K562 (cell line): Measurements from ENCODE around the gene MOCS3. TPM values are rescaled to one million over a fixed set of nuclear protein-coding genes. Genes with fewer than 3 reads are reported as not detected.
A peak's percentile ranks its signal among the peaks of the same experiment; 100 is the strongest.

Experiments
- ADNP ChIP-seq: fragments of 200-800 bp; sonication (Bioruptor generic); IDR thresholded peaks from 2 replicates; pipeline ENCODE4 v1.6.1; 2016; ENCODE audit warnings: missing genetic modification characterization, missing compliant biosample characterization
- BMI1 ChIP-seq: fragments of 150-350 bp; IDR thresholded peaks from 2 replicates; pipeline ENCODE4 v1.6.1; 2014; ENCODE audit warnings: low read length
- BRD4 ChIP-seq: fragments of 200-600 bp; sonication (generic); IDR thresholded peaks from 2 replicates; pipeline ENCODE4 v1.6.1; 2017; ENCODE audit warnings: inconsistent platforms
- CREBBP ChIP-seq: IDR thresholded peaks from one replicate; pipeline ENCODE4 v1.6.1; 2012; ENCODE audit warnings: low read depth, mild to moderate bottlenecking, control low read depth, inconsistent platforms, low read length
- CUX1 ChIP-seq: fragments of 200-800 bp; sonication (Bioruptor generic); IDR thresholded peaks from 2 replicates; pipeline ENCODE4 v1.6.1; 2016; ENCODE audit warnings: missing genetic modification characterization, missing compliant biosample characterization
- E2F1 ChIP-seq: sonication (generic); formaldehyde crosslinking; IDR thresholded peaks from 2 replicates; pipeline ENCODE4 v1.8.1; 2023; ENCODE audit warnings: mild to moderate bottlenecking, missing genetic modification reagents, moderate library complexity
- ERF ChIP-seq: fragments of 450-650 bp; formaldehyde crosslinking; IDR thresholded peaks from 2 replicates; pipeline ENCODE4 v1.4.0; 2020; ENCODE audit warnings: mild to moderate bottlenecking, mixed read lengths
- HNRNPLL ChIP-seq: fragments of 200-400 bp; formaldehyde crosslinking; IDR thresholded peaks from 2 replicates; pipeline ENCODE4 v1.6.1; 2017; ENCODE audit warnings: low read length, low read depth, mild to moderate bottlenecking; ENCODE audit not compliant: poor library complexity, severe bottlenecking
- ILF3 ChIP-seq: fragments of 450-650 bp; IDR thresholded peaks from 2 replicates; pipeline ENCODE4 v1.6.1; 2018; ENCODE audit warnings: antibody characterized with exemption, mild to moderate bottlenecking, moderate library complexity, borderline replicate concordance
- KHSRP ChIP-seq: fragments of 450-650 bp; IDR thresholded peaks from 2 replicates; pipeline ENCODE4 v1.6.1; 2017
- KLF13 ChIP-seq: fragments of 450-650 bp; IDR thresholded peaks from 2 replicates; pipeline ENCODE4 v1.6.1; 2016; ENCODE audit warnings: missing genetic modification characterization, low read depth, mild to moderate bottlenecking, missing compliant biosample characterization, moderate library complexity, borderline replicate concordance
- NR2F6 ChIP-seq: fragments of 450-650 bp; formaldehyde crosslinking; IDR thresholded peaks from 2 replicates; pipeline ENCODE4 v1.4.0; 2020; ENCODE audit warnings: mild to moderate bottlenecking
- TCF7 ChIP-seq: sonication (generic); IDR thresholded peaks from 2 replicates; pipeline ENCODE4 v1.6.1; 2016; ENCODE audit warnings: antibody characterized with exemption, borderline replicate concordance
- TCFL5 ChIP-seq: fragments of 250-450 bp; sonication (Bioruptor Pico); conservative IDR thresholded peaks from 2 replicates; pipeline ENCODE4 v1.6.1; 2021; ENCODE audit warnings: mild to moderate bottlenecking, moderate library complexity, matching md5 sums
- THRB ChIP-seq: fragments of 450-650 bp; formaldehyde crosslinking; conservative IDR thresholded peaks from 2 replicates; pipeline ENCODE4 v1.4.0; 2022; ENCODE audit warnings: mild to moderate bottlenecking, missing genetic modification characterization
- polyA plus RNA-seq, 8 experiments: library from polyadenylated mRNA; depleted of rRNA in 4 of 8; stranded (reverse) in 5 of 8; unstranded in 3 of 8; fragments of >200 nt; fragmentation: Nextera tagmentation in 2 of 8; fragmentation: Illumina TruSeq in 1 of 8; extraction: Ambion mirVana in 2 of 8; extraction: Trizol in 1 of 8; gene quantifications; 2 replicates each; pipeline versions ENCODE4 v1.2.1 to v1.2.3, GENCODE V29; 2011 to 2014; ENCODE audit warnings: inconsistent platforms in 1 of 8, missing spikeins in 1 of 8
- total RNA-seq, 7 experiments: library from RNA; depleted of rRNA in 6 of 7; stranded (reverse); fragments of >200 nt in 6 of 7; fragmentation: Illumina TruSeq in 2 of 7; extraction: Trizol in 2 of 7; gene quantifications; 2 replicates each; pipeline versions ENCODE4 v1.2.1 to v1.2.3, GENCODE V29; 2011 to 2021; ENCODE audit warnings: low replicate concordance in 1 of 7

Gene MOCS3
- total and polyA plus RNA-seq, 9 of the 15 experiments (the other 6 are each of a cell fraction or from before 2014, with no cell fraction given): 0.70 to 6.2 (median 2.9) TPM

GRCh38 chr20:50931306-50932015 lies 27.2 kb upstream of the MOCS3 start, which contains the start of gene ADNP (continued):
- TF ChIP-seq TCF7: peak; percentile 86
- TF ChIP-seq NR2F6 (CRISPR knock-in tag): no peak
- peak; percentile 79 for TF ChIP-seq KLF13 (tag)
- peak; percentile 82; the same call in 1 of the 2 replicates for TF ChIP-seq ILF3
- TF ChIP-seq ERF (CRISPR knock-in tag): no peak
- TF ChIP-seq THRB: 0 out of 2 replicates have a peak, but pooled peaks have one; percentile 17
- peak; percentile 96 for TF ChIP-seq E2F1 (CRISPR knock-in tag)
- TF ChIP-seq KHSRP: peak; percentile 39; the same call in 1 of the 2 replicates
- TF ChIP-seq BMI1: no peak
- peak; percentile 96 for TF ChIP-seq CUX1 (CRISPR knock-in tag)
- TF ChIP-seq HNRNPLL: peak; percentile 66
- no peak for TF ChIP-seq TCFL5 (CRISPR knock-in tag)
- no peak for TF ChIP-seq CREBBP
- no peak for TF ChIP-seq ADNP (tag)
- TF ChIP-seq BRD4: peak; percentile 87
